PFSK-1 (cell line): Measurements from ENCODE around the gene LAMB4.

Experiments used
- FOXP2 ChIP-seq: optimal IDR thresholded peaks from 2 replicates; pipeline ENCODE3; 2011; ENCODE audit warnings: borderline replicate concordance, control low read depth, inconsistent platforms; ENCODE audit not compliant: insufficient read depth; ENCODE audit errors: extremely low read length, extremely low read depth
- POLR2AphosphoS5 ChIP-seq: IDR thresholded peaks from 2 replicates; pipeline ENCODE4 v1.6.1; 2012; ENCODE audit warnings: low read depth, mild to moderate bottlenecking, control low read depth, low read length, moderate library complexity
- REST ChIP-seq, 2 experiments: IDR thresholded peaks; 2 replicates each; pipeline versions ENCODE4 v1.6.1 to v1.8.0; 2011 to 2012; ENCODE audit warnings: low read depth in 2 of 2, low read length in 2 of 2, control low read depth in 1 of 2, inconsistent platforms in 1 of 2, mild to moderate bottlenecking in 1 of 2, moderate library complexity in 1 of 2; ENCODE audit not compliant: insufficient read depth in 1 of 2
- SIN3A ChIP-seq: IDR thresholded peaks from 2 replicates; pipeline ENCODE4 v1.6.1; 2012; ENCODE audit warnings: mild to moderate bottlenecking, low read length, moderate library complexity, borderline replicate concordance; ENCODE audit not compliant: insufficient read depth
- TAF1 ChIP-seq: IDR thresholded peaks from 2 replicates; pipeline ENCODE4 v1.6.1; 2012; ENCODE audit warnings: low read length, control low read depth, borderline replicate concordance; ENCODE audit not compliant: insufficient read depth

LAMB4 gene

GRCh38 chr7:108157606-108158335 is 27.6 kb upstream of the LAMB4 start:
- TF ChIP-seq SIN3A: no peak
- no peak for TF ChIP-seq POLR2AphosphoS5
- no peak for TF ChIP-seq FOXP2
- no peak for TF ChIP-seq TAF1
- no peak for TF ChIP-seq REST (IDR thresholded peaks at IDR 0.05; ENCODE audit: insufficient read depth in 1 of 2, low read depth in 2 of 2, low read length in 2 of 2)

GRCh38 chr7:108156897-108157605 is 26.9 kb upstream of the LAMB4 start:
- TF ChIP-seq REST (IDR thresholded peaks at IDR 0.05; ENCODE audit: insufficient read depth in 1 of 2, low read depth in 2 of 2, low read length in 2 of 2): no peak
- TF ChIP-seq POLR2AphosphoS5: no peak
- no peak for TF ChIP-seq FOXP2
- TF ChIP-seq TAF1: no peak
- TF ChIP-seq SIN3A: no peak

GRCh38 chr7:108152198-108152597 is 22.0 kb upstream of the LAMB4 start:
- TF ChIP-seq FOXP2 (no peak), POLR2AphosphoS5 (no peak), REST (IDR thresholded peaks at IDR 0.05; ENCODE audit: insufficient read depth in 1 of 2, low read depth in 2 of 2, low read length in 2 of 2) (no peak), SIN3A (no peak), TAF1 (no peak)

- TF ChIP-seq SIN3A: no peak
- TF ChIP-seq TAF1: no peak
- TF ChIP-seq POLR2AphosphoS5: no peak
- no peak for TF ChIP-seq FOXP2
- TF ChIP-seq REST (IDR thresholded peaks at IDR 0.05; ENCODE audit: insufficient read depth in 1 of 2, low read depth in 2 of 2, low read length in 2 of 2): no peak
Measured at GRCh38 chr7:108149908-108150307, 19.7 kb upstream of the LAMB4 start.
